HG03135 (cell line): ENCODE results near the gene IKZF2.
A peak's percentile ranks its signal among the peaks of the same experiment; 100 is the strongest.
"Not testable (repeated sequence)": the region's sequence is repeated elsewhere in the genome, so short reads cannot be mapped to it uniquely, and the experiment has no call there.

Experiments used
- ATAC-seq: cut with Tn5 transposase; IDR thresholded peaks from one replicate; pipeline ENCODE4 v1.9.1; 2021; ENCODE audit warnings: mild to moderate bottlenecking, moderate library complexity; ENCODE audit not compliant: unreplicated experiment

The IKZF2 gene

GRCh38 chr2:213057977-213058376 is 93.4 kb downstream of the IKZF2 start:
- ATAC-seq = no peak

GRCh38 chr2:213046431-213046830 is 105.0 kb downstream of the IKZF2 start:
- no peak for ATAC-seq

DNA sequence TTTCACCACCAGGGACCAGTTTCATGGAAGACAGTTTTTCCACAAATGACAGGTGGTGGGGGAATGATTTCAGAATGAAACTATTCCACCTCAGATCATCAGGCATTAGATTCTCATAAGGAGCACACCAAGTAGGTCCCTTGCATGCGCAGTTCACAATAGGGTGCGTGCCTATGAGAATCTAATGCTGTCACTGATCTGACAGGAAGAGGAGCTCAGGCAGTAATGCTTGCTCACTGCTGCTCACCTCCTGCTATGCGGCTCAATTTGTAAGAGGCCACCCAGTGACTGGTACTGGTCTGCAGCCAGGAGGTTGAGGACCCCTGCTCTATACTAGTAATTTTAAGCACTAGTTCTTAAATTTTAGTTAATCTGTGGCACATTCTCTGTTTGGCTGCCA is 107.8 kb downstream of the IKZF2 start:
- ATAC-seq = no peak

GRCh38 chr2:213042262-213042661 is 109.2 kb downstream of the IKZF2 start:
- no peak for ATAC-seq

DNA sequence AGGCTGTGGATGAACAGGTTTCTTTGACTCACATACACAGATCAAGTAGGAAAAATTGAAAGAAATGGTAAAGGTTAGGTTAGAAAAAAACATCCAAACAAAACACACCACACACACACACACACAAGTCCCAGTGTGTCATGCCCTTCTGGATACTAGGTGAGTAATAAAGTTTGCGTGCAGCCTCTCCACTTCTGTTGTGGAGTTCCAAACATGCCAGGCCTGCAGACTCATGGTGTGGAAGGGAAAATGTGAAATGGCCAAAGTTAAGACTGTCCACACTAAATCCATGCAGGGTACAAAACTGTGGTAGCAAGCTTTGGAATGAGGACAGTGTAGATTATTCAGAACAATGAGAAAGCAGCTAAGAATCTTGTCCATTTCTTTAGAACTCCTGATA is 114.6 kb downstream of the IKZF2 start:
- ATAC-seq = no peak

DNA sequence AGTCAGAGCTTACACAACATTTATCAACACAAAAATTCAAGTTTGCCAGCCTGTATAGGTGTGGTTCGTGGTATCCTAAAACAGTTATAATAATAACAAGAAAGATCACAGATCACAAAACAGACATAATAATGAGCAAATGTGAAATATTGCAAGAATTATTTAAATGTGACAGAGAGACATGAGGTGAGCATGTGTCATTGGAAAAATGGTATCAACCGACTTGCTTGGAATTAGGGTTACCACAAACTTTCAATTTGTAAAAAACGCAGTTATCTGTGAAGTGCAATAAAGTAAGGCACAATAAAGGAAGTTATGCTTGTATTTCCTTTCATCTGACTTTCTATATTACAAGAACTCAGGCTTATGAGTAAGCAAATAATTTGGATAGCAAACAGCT is 116.8 kb downstream of the IKZF2 start:
- ATAC-seq = no peak

DNA sequence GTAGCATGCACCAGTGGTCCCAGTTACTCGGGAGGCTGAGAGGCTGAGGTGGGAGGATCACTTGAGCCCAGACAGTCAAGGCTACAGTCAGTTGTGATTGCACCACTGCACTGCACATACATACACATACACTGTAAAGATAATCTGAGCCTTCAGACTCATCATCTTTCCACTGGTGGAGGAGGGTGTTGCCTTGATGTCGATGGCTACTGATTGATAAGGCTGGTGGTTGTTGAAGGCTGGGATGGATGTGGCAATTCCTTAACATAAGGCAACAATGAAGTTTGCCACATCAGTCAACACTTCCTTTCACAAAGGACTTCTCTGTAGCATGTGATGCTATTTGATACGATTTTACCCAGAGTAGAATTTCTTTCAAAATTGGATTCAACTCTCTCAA is 118.8 kb downstream of the IKZF2 start:
- ATAC-seq = no peak

GRCh38 chr2:213022987-213023386 is 128.4 kb downstream of the IKZF2 start:
- ATAC-seq = peak; percentile 74

DNA sequence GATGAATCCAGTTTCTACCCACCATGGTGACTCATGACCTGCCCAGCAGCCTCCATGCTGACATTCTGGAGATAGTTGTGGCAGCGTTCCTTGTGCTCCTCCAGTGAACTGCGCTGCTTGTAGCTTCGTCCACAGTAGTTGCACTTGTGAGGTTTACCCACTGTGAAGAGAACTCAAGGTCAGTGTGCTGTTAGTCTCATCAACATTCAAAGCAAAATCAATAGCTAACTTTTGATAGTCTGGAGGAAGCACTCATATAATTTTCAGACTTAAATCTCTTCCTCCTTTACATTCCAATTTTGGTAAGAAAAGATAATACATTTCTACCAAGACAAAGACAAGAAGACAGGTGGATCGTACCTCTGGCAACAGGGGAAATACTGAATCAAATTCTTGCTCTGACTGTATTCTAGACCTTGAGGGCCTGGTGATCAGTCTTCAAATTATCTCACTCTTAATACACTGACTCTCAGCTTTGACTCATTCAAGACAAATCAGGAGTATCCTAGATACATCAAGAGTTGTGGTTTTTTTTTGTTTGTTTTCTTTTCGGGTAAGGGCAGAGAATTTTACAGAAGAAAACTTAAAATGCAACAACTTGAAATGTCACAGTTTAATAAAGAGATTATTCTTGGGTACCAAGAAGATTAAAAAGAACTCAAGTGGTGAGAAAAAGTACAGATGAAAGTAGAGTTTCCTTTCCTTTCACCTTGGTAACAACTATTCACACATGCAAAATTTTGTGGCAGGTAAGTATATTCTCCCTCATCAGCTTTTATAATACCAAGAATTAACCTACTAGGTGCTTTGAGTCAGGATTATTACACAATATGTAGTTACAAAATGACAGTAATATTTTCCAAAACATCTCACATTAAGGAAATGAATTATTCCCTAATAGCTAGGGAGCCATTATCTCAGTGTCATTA is 129.2 kb downstream of the IKZF2 start:
- peak; percentile 77 for ATAC-seq

DNA sequence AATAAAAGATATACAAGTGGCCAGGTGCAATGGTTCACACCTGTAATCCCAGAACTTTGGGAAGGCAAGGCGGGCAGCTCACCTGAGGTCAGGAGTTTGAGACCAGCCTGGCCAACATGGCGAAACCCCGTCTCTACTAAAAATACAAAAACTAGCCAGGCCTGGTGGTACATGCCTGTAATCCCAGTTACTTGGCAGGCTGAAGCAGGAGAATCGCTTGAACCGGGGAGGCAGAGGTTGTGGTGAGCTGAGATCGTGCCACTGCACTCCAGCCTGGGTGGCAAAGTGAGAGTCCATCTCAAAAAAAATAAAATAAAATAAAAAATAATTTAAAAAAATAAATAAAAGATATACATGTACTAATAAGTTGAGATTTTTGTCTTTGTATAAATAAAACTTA is 130.5 kb downstream of the IKZF2 start:
- not testable (repeated sequence) for ATAC-seq

DNA sequence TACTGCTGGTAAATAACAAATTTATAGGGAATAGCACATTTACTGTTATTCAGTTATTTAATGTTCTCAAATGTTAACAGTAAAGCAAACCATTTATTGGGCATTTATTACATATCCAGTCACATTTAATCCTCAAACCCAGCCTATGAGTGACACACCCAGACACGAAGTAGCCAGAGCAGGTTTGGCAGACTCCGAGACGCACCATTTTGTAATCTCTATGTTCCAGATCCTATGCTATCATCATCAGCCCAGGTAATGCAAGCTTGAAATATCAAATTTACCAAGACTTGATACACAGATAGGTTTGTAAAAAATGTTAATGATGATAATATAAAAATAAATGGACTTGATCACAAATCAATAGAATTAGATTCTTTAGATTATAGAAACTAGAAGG is 131.1 kb downstream of the IKZF2 start:
- ATAC-seq = no peak

- ATAC-seq = no peak
These were observed 132.0 kb downstream of the IKZF2 start for GRCh38 chr2:213019368-213019767.

GRCh38 chr2:213018340-213018901 is 133.0 kb downstream of the IKZF2 start:
- no peak for ATAC-seq

DNA sequence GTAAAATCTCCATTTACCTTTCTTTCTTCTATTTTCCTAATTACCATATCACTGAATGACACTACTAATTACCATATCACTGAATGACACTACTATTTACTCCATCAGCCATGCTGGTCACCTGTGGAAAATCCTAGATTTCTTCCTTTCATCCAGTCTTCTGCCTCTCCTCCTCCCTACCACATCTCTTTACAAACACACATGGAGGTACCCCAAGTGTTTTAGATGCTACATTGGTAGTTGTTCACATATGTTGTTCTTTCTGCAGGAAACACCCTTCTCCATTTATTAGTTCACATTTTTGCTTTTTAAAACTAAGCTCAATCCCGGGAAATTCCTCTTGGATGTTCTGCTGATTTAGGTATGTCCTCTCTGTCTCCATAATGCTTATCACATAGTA is 134.0 kb downstream of the IKZF2 start:
- no peak for ATAC-seq

DNA sequence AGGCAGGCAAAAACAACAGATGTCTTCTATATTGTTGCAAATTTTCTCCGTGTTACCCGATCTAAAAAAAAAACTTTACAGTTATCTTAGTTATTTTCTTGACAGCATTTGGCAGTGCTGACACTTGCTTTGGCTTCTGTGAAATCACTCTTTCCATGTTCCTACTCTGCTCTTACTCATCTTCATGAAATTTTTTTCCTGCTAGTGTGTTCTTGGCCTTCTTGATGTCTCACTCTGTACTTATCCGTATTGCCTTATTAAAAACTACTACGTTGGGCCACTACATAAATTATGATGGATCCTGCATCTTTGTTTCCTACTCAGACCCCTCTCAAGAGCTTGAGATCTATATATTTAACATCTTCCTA is 134.4 kb downstream of the IKZF2 start:
- ATAC-seq = no peak

- peak; percentile 34 for ATAC-seq
These were observed 135.0 kb downstream of the IKZF2 start for GRCh38 chr2:213016166-213016983.

- peak; percentile 78 for ATAC-seq
These were observed 135.8 kb downstream of the IKZF2 start for GRCh38 chr2:213015387-213016165.

DNA sequence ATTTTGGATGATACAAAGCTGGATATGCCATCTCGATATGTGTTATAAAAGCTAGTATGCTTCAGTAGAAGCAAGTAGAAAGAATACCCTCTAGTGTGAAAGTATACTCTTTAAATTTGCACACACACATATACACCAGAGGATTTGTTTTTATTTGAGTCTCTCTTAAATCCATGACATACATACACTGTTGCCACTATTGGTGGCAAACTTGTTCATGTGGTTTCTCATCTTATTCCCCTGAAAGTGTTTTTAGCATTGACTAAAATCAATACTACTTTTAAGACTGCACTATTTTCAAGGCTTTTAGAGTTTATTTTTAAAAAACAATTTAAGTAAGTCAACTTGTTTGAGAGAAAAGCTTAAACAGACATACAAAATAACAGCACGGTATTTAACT is 137.4 kb downstream of the IKZF2 start:
- no peak for ATAC-seq

- no peak for ATAC-seq
These were observed 139.9 kb downstream of the IKZF2 start for GRCh38 chr2:213011505-213011904.

DNA sequence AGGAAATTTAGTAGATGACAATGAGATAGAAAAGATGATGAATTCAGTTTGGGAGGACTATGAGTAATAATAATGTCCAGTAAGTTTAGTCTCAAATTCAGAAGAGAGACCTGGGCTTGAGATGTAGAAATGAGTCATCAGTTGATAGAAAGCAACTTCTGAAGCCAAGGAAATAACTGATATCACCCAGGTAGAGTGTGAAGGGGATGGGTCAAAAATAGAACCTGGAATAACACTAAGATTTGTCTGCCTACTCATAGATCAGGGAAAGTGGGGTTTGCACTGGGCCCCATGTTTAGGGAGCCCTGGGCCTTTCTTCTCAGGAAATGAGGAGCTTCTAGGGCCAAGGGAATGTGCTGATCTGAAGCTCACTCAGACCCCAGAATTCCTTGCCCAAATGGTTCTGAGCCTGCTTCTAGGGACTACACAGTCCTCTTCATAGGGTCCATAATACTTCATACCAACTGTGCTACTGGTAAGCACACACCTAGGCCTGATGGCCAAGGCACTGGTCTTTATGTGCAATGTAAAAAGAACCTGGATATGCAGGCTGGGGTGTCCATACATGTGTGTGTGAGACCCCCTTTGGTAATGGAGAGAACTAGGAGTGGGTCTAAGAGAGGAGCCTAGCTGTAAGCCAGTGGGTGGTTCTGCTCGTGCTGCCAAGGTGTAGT is 141.2 kb downstream of the IKZF2 start:
- no peak for ATAC-seq
